HUES48 (cell line): ENCODE data around the gene CDON.

Source experiments
- H3K27ac ChIP-seq: one replicate; pipeline ENCODE4 v1.7.0; 2013; ENCODE audit warnings: low read depth, low read length, inconsistent platforms
- H3K27me3 ChIP-seq: 2 replicates; pipeline ENCODE4 v1.6.1; 2013; ENCODE audit warnings: mild to moderate bottlenecking, low read length; ENCODE audit not compliant: control insufficient read depth, insufficient read depth
- H3K36me3 ChIP-seq: 2 replicates; pipeline ENCODE4 v1.6.1; 2013; ENCODE audit warnings: low read length; ENCODE audit not compliant: control insufficient read depth, insufficient read depth
- H3K4me1 ChIP-seq: 2 replicates; pipeline ENCODE4 v1.6.1; 2013; ENCODE audit warnings: mild to moderate bottlenecking, low read length; ENCODE audit not compliant: control insufficient read depth, insufficient read depth
- H3K4me3 ChIP-seq: 2 replicates; pipeline ENCODE4 v1.5.1; 2013; ENCODE audit warnings: mild to moderate bottlenecking, low read depth, low read length
- H3K9ac ChIP-seq: 2 replicates; pipeline ENCODE4 v1.6.1; 2013; ENCODE audit warnings: mild to moderate bottlenecking, low read depth, low read length, moderate library complexity
- H3K9me3 ChIP-seq: 2 replicates; pipeline ENCODE4 v1.6.1; 2013; ENCODE audit warnings: low read length; ENCODE audit not compliant: control insufficient read depth, insufficient read depth

The CDON gene

GRCh38 chr11:126081915-126082250 is 19.2 kb upstream of the CDON start:
- H3K9ac ChIP-seq: no peak overlapping the region
- H3K4me1 ChIP-seq: peaks cover 54% of the 10 kb centered on the region
- H3K27ac ChIP-seq: peak overlapping the region; percentile 75
- no peaks in the 10 kb centered on the region for H3K9me3 ChIP-seq
- H3K27me3 ChIP-seq: no peaks in the 10 kb centered on the region
- H3K4me3 ChIP-seq: peak overlapping the region; percentile 4; the same call in 1 of the 2 replicates
- no peaks in the 10 kb centered on the region for H3K36me3 ChIP-seq

GRCh38 chr11:126080161-126080941 is 17.7 kb upstream of the CDON start:
- Histone ChIP-seq H3K4me3 (no peak overlapping the region), H3K9ac (peak overlapping the region; percentile 38; the same call in 1 of the 2 replicates), H3K27ac (peak overlapping the region; percentile 94), H3K27me3 (no peaks in the 10 kb centered on the region), H3K36me3 (no peaks in the 10 kb centered on the region), H3K4me1 (peaks cover 59% of the 10 kb centered on the region), H3K9me3 (no peaks in the 10 kb centered on the region)

GRCh38 chr11:126079621-126080124 is 17.0 kb upstream of the CDON start:
- Histone ChIP-seq H3K36me3 (no peaks in the 10 kb centered on the region), H3K9me3 (no peaks in the 10 kb centered on the region), H3K4me1 (peaks cover 59% of the 10 kb centered on the region), H3K27me3 (no peaks in the 10 kb centered on the region), H3K9ac (peak overlapping the region; percentile 38; the same call in 1 of the 2 replicates), H3K27ac (peak overlapping the region; percentile 94), H3K4me3 (no peak overlapping the region; the same call in 1 of the 2 replicates)

- no peak overlapping the region for H3K4me3 ChIP-seq
- peaks cover 48% of the 10 kb centered on the region for H3K4me1 ChIP-seq
- H3K27me3 ChIP-seq: no peaks in the 10 kb centered on the region
- H3K36me3 ChIP-seq: no peaks in the 10 kb centered on the region
- no peak overlapping the region for H3K27ac ChIP-seq
- H3K9me3 ChIP-seq: no peaks in the 10 kb centered on the region
- no peak overlapping the region for H3K9ac ChIP-seq
Measured at GRCh38 chr11:126076641-126077040, 14.0 kb upstream of the CDON start.

GRCh38 chr11:126072801-126073594 is 10.3 kb upstream of the CDON start:
- H3K27me3 ChIP-seq: no peaks in the 10 kb centered on the region
- no peaks in the 10 kb centered on the region for H3K36me3 ChIP-seq
- no peaks in the 10 kb centered on the region for H3K9me3 ChIP-seq
- peak overlapping the region; percentile 30; the same call in 1 of the 2 replicates for H3K9ac ChIP-seq
- H3K4me3 ChIP-seq: no peak overlapping the region
- no peak overlapping the region for H3K27ac ChIP-seq
- peaks cover 28% of the 10 kb centered on the region for H3K4me1 ChIP-seq

- H3K27me3 ChIP-seq: no peaks in the 10 kb centered on the region
- no peak overlapping the region for H3K27ac ChIP-seq
- peaks cover 28% of the 10 kb centered on the region for H3K4me1 ChIP-seq
- no peaks in the 10 kb centered on the region for H3K36me3 ChIP-seq
- peak overlapping the region; percentile 37; the same call in 1 of the 2 replicates for H3K4me3 ChIP-seq
- H3K9me3 ChIP-seq: no peaks in the 10 kb centered on the region
- H3K9ac ChIP-seq: peak overlapping the region; percentile 30; the same call in 1 of the 2 replicates
Measured at GRCh38 chr11:126072141-126072741, 9.6 kb upstream of the CDON start.

- H3K4me3 ChIP-seq: peak overlapping the region; percentile 50; the same call in 1 of the 2 replicates
Measured at GRCh38 chr11:126063507-126063852, 814 bp upstream of the CDON start.

GRCh38 chr11:126061707-126062678 is 673 bp downstream of the CDON start:
- Histone ChIP-seq H3K27me3 (no peaks in the 10 kb centered on the region), H3K9me3 (no peaks in the 10 kb centered on the region), H3K36me3 (no peaks in the 10 kb centered on the region), H3K4me3 (peak overlapping the region; percentile 70), H3K4me1 (peaks cover 28% of the 10 kb centered on the region), H3K27ac (peak overlapping the region; percentile 50), H3K9ac (peak overlapping the region; percentile 23; the same call in 1 of the 2 replicates)

More at GRCh38 chr11:126063507-126063852, 814 bp upstream of the CDON start:
- Histone ChIP-seq H3K27me3 (no peaks in the 10 kb centered on the region), H3K4me1 (peaks cover 26% of the 10 kb centered on the region), H3K27ac (no peak overlapping the region), H3K9ac (no peak overlapping the region), H3K36me3 (no peaks in the 10 kb centered on the region), H3K9me3 (no peaks in the 10 kb centered on the region)

GRCh38 chr11:126060757-126061171 is 1.9 kb downstream of the CDON start:
- H3K27ac ChIP-seq: no peak overlapping the region
- H3K4me3 ChIP-seq: no peak overlapping the region; the same call in 1 of the 2 replicates
- no peaks in the 10 kb centered on the region for H3K27me3 ChIP-seq
- H3K9ac ChIP-seq: no peak overlapping the region
- no peaks in the 10 kb centered on the region for H3K9me3 ChIP-seq
- H3K36me3 ChIP-seq: no peaks in the 10 kb centered on the region
- peaks cover 28% of the 10 kb centered on the region for H3K4me1 ChIP-seq
